Measurements from ENCODE around the gene DGKB.

The DGKB gene

GRCh38 chr7:14400271-14400670, 502.3 kb downstream of the DGKB start:
- DNase-seq (ENCODE audit: low spot score), result no peak
- no peak for TF ChIP-seq CTCF (IDR thresholded peaks at IDR 0.05; ENCODE audit: extremely low read depth, missing control alignments)

- no peak for TF ChIP-seq CTCF (IDR thresholded peaks at IDR 0.05; ENCODE audit: extremely low read depth, missing control alignments)
- DNase-seq (ENCODE audit: low spot score), result no peak
These were observed 504.0 kb downstream of the DGKB start for GRCh38 chr7:14398526-14398925.

- DNase-seq (ENCODE audit: low spot score), result no peak
- TF ChIP-seq CTCF (IDR thresholded peaks at IDR 0.05; ENCODE audit: extremely low read depth, missing control alignments), result no peak
These were observed 506.7 kb downstream of the DGKB start for GRCh38 chr7:14395860-14396259.

- DNase-seq (ENCODE audit: low spot score), result no peak
- no peak for TF ChIP-seq CTCF (IDR thresholded peaks at IDR 0.05; ENCODE audit: extremely low read depth, missing control alignments)
These were observed 507.8 kb downstream of the DGKB start for GRCh38 chr7:14394786-14395185.

GRCh38 chr7:14389595-14389994, 513.0 kb downstream of the DGKB start:
- DNase-seq (ENCODE audit: low spot score), result no peak
- TF ChIP-seq CTCF (IDR thresholded peaks at IDR 0.05; ENCODE audit: extremely low read depth, missing control alignments), result no peak

GRCh38 chr7:14389181-14389591, 513.4 kb downstream of the DGKB start:
- no peak for DNase-seq (ENCODE audit: low spot score)
- no peak for TF ChIP-seq CTCF (IDR thresholded peaks at IDR 0.05; ENCODE audit: extremely low read depth, missing control alignments)

- no peak for DNase-seq (ENCODE audit: low spot score)
- TF ChIP-seq CTCF (IDR thresholded peaks at IDR 0.05; ENCODE audit: extremely low read depth, missing control alignments), result no peak
These were observed 517.5 kb downstream of the DGKB start for GRCh38 chr7:14385074-14385473.

Data from GM20000 (cell line).